ENCODE data around the gene ZNF546.

Gene ZNF546

GRCh38 chr19:40056505-40056904 is 59.6 kb downstream of the ZNF546 start:
- POLR2A ChIA-PET: no interaction called here
- DNase-seq (ENCODE audit: extremely low spot score): no peak
- CTCF ChIA-PET: interaction anchor here (1.3 kb wide), 1 partner anchor 86 kb away, joined by 3 read pairs; the partner anchor contains the start of gene PSMC4
- TF ChIP-seq, protein P1, sequence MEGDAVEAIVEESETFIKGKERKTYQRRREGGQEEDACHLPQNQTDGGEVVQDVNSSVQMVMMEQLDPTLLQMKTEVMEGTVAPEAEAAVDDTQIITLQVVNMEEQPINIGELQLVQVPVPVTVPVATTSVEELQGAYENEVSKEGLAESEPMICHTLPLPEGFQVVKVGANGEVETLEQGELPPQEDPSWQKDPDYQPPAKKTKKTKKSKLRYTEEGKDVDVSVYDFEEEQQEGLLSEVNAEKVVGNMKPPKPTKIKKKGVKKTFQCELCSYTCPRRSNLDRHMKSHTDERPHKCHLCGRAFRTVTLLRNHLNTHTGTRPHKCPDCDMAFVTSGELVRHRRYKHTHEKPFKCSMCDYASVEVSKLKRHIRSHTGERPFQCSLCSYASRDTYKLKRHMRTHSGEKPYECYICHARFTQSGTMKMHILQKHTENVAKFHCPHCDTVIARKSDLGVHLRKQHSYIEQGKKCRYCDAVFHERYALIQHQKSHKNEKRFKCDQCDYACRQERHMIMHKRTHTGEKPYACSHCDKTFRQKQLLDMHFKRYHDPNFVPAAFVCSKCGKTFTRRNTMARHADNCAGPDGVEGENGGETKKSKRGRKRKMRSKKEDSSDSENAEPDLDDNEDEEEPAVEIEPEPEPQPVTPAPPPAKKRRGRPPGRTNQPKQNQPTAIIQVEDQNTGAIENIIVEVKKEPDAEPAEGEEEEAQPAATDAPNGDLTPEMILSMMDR (IDR thresholded peaks at IDR 0.05; ENCODE audit: control extremely low read depth, extremely low read depth, low read depth, missing control alignments): no peak

- TF ChIP-seq, protein P1 (IDR thresholded peaks at IDR 0.05; ENCODE audit: control extremely low read depth, extremely low read depth, low read depth, missing control alignments): no peak
- no peak for DNase-seq (ENCODE audit: extremely low spot score)
- CTCF ChIA-PET: interaction anchor here (1.3 kb wide), 2 partner anchors 9 to 87 kb away, joined by 3 read pairs; partner anchors contain the start of gene PSMC4
- POLR2A ChIA-PET: no interaction called here
Observed at GRCh38 chr19:40057166-40057565, 60.3 kb downstream of the ZNF546 start.

- ChIA-PET CTCF (interaction anchor here (1.2 kb wide), 1 partner anchor 9 kb away, joined by 3 read pairs; no protein-coding TSS in a partner anchor), POLR2A (no interaction called here)
- TF ChIP-seq, protein P1 (IDR thresholded peaks at IDR 0.05; ENCODE audit: control extremely low read depth, extremely low read depth, low read depth, missing control alignments): no peak
- no peak for DNase-seq (ENCODE audit: extremely low spot score)
Observed at GRCh38 chr19:40059624-40060023, 62.8 kb downstream of the ZNF546 start.

- DNase-seq (ENCODE audit: extremely low spot score): no peak
- TF ChIP-seq, protein P1 (IDR thresholded peaks at IDR 0.05; ENCODE audit: control extremely low read depth, extremely low read depth, low read depth, missing control alignments): no peak
- POLR2A ChIA-PET: no interaction called here
- CTCF ChIA-PET: no interaction called here
Observed at GRCh38 chr19:40070058-40070457, 73.2 kb downstream of the ZNF546 start.
